Right atrium auricular region (tissue), 2 donors: Measurements from ENCODE around the gene COL8A1. TPM values are rescaled to one million over a fixed set of nuclear protein-coding genes. Genes with fewer than 3 reads are reported as not detected.

Experiments
- DNase-seq: peaks from one replicate; pipeline ENCODE4 v3.0.0-alpha.2; 2019; ENCODE audit warnings: low spot score
- H3K27ac ChIP-seq, 2 donors: fragments of 200-600 bp; sonication (generic); 1 replicate in 1 of 2; 2 replicates in 1 of 2; pipeline ENCODE4 v1.5.1; 2016 to 2019
- H3K27me3 ChIP-seq, 2 donors: fragments of 200-600 bp; sonication (generic); one replicate each; pipeline versions ENCODE4 v1.5.1 to v1.6.0; 2017 to 2019
- H3K36me3 ChIP-seq: fragments of 200-600 bp; sonication (generic); one replicate; pipeline ENCODE4 v1.5.1; 2016
- H3K4me1 ChIP-seq, 2 donors: fragments of 200-600 bp; sonication (generic); one replicate each; pipeline versions ENCODE4 v1.5.1 to v1.6.0; 2017 to 2019
- H3K4me3 ChIP-seq, 2 donors: fragments of 200-600 bp; sonication (generic); 1 replicate in 1 of 2; 2 replicates in 1 of 2; pipeline ENCODE4 v1.5.1; 2017 to 2019; ENCODE audit warnings: mild to moderate bottlenecking in 1 of 2, moderate library complexity in 1 of 2
- H3K9me3 ChIP-seq, 2 donors: fragments of 200-600 bp; sonication (generic); one replicate each; pipeline ENCODE4 v1.5.1; 2019
- total RNA-seq, 2 donors: library from RNA; depleted of rRNA; stranded (reverse); fragments of >200 nt; gene quantifications; one replicate each; pipeline ENCODE4 v1.1.0, GENCODE V29; 2016
- TF ChIP-seq, protein P1 (sequence below), 2 donors: fragments of 200-600 bp; sonication (generic); IDR thresholded peaks; one replicate each; pipeline ENCODE4 v1.5.1; 2019; ENCODE audit warnings: antibody characterized with exemption in 2 of 2

COL8A1 gene
- total RNA-seq, 2 donors from 2014 or later: 43.3 to 53.8 TPM

DNA sequence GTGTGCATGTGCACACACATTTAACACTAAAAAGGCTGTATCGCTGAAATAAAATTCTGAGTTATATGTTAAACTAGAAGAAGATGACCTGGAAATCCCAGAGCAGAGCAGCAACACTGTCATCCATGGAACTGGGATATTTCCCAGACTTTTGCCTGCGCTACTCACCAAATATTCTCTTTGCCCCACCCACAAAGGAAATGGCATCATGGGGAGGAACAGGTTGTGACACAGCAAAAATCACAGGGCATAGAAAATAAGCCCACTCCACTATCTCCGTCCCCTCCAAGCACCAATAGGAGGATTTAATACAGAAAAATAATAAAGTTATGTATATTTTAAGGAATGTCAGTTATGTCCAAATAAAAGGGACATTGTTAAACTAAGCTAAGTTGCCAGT, 71.7 kb downstream of the COL8A1 start:
- TF ChIP-seq, protein P1, sequence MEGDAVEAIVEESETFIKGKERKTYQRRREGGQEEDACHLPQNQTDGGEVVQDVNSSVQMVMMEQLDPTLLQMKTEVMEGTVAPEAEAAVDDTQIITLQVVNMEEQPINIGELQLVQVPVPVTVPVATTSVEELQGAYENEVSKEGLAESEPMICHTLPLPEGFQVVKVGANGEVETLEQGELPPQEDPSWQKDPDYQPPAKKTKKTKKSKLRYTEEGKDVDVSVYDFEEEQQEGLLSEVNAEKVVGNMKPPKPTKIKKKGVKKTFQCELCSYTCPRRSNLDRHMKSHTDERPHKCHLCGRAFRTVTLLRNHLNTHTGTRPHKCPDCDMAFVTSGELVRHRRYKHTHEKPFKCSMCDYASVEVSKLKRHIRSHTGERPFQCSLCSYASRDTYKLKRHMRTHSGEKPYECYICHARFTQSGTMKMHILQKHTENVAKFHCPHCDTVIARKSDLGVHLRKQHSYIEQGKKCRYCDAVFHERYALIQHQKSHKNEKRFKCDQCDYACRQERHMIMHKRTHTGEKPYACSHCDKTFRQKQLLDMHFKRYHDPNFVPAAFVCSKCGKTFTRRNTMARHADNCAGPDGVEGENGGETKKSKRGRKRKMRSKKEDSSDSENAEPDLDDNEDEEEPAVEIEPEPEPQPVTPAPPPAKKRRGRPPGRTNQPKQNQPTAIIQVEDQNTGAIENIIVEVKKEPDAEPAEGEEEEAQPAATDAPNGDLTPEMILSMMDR (IDR thresholded peaks at IDR 0.05): no peak
- Histone ChIP-seq H3K9me3 (no peaks in the 10 kb centered on the region), H3K36me3 (no peaks in the 10 kb centered on the region), H3K27ac (no peak overlapping the region), H3K4me3 (no peak overlapping the region), H3K27me3 (no peaks in the 10 kb centered on the region), H3K4me1 (peaks cover 0 to 13% of the 10 kb centered on the region in 2 donors)
- DNase-seq: no peak

DNA sequence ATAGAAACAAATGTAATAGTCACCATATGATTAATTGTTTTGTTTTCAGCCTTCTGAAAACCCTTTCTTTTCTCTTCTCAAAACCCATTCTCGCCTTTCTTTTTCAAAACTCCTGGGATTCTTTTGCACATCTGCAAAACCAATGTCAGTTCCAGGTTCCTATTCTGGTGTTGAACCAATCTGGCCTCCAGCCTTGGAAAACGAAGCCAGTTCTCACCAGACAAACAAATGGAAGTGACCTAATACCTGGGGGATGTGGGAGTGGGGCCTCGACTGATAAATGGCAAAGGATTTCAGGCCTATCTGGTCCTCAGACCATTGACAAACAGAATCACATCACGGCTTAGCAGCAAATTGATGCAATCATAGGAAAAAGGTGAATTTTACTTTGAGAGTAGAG, 73.0 kb downstream of the COL8A1 start:
- no peak overlapping the region for H3K4me3 ChIP-seq

DNA sequence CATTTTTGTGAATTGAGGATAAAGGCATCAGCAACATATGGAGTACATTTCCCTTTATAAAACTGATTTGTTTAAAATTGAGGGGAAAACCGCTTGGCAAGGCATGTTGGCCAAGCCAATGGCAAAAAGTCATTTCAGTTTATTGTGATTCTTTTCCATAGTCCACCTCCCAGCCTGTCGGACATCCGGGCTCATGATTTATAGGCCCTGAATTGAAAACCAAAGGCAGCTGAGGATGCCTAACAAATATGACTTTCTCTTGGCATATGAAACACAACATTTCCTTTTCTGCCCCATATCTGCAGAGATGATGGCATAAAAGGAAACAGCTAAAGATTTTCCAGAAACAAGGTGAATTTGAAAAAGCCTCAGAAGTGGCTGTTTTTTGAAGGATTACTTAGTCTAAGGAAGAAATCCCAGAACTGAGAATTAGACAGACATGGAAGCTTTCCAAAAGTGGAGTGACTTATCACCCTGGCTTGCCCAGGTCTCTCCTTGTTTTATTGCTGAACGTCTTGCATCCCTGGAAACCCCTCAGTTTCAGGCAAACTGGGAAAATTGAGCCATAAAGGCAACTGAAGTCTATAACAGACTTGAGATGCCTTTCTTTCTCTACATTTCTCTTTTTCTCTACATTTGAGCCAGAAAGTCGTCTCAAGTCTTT, 74.0 kb downstream of the COL8A1 start:
- Histone ChIP-seq H3K9me3 (no peaks in the 10 kb centered on the region), H3K27ac (no peak overlapping the region), H3K36me3 (no peaks in the 10 kb centered on the region), H3K4me3 (no peak overlapping the region), H3K4me1 (peaks cover 0 to 8% of the 10 kb centered on the region in 2 donors), H3K27me3 (no peaks in the 10 kb centered on the region)
- no peak for DNase-seq
- TF ChIP-seq, protein P1 (IDR thresholded peaks at IDR 0.05): no peak

More for the DNA sequence above, 73.0 kb downstream of the COL8A1 start:
- Histone ChIP-seq H3K36me3 (no peaks in the 10 kb centered on the region), H3K9me3 (no peaks in the 10 kb centered on the region), H3K27ac (no peak overlapping the region), H3K27me3 (no peaks in the 10 kb centered on the region), H3K4me1 (peaks cover 0 to 13% of the 10 kb centered on the region in 2 donors)
- DNase-seq: no peak
- TF ChIP-seq, protein P1 (IDR thresholded peaks at IDR 0.05): no peak

DNA sequence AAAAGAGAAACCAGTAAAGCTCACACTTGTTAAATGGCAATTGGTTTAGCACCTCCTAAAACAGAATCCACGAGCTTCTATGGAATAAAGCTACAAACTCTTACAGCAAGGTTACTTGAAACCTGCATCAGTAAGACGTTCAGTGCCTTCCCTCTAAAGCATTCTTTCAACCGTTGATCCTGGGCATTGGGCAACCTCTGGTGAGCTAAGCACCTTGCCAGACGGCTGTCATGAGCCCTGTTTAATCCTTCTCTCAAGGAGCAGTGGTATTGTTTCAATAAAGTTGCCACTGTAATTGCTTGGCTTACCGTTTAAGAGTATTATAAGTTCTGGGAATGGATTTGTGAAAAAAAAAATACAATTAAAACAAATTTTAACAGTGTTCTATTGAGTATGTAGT, 75.0 kb downstream of the COL8A1 start:
- Histone ChIP-seq H3K36me3 (no peaks in the 10 kb centered on the region), H3K4me3 (no peak overlapping the region), H3K9me3 (no peaks in the 10 kb centered on the region), H3K27ac (no peak overlapping the region), H3K4me1 (peaks cover 0 to 5% of the 10 kb centered on the region in 2 donors), H3K27me3 (no peaks in the 10 kb centered on the region)
- TF ChIP-seq, protein P1 (IDR thresholded peaks at IDR 0.05): no peak
- DNase-seq: no peak

DNA sequence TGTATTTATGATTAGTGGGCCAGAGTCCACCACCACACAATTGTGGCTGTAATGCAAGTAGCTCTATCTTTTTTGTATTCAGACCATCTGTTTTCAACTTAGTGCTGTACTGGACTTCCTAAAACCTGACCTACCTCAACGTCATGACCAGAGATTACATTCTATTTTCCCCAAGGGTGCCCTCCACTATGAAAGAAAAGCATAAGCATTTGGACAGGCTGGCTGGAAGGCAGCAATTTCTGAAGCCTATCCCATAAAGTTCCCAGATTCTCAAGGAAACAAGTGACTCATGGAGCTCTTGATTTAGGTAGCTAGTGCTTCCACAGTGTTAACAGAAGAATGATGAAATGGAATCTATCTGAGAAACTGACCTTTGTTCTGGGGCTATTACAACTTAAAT, 75.8 kb downstream of the COL8A1 start:
- no peaks in the 10 kb centered on the region for H3K9me3 ChIP-seq
- H3K27me3 ChIP-seq: no peaks in the 10 kb centered on the region
- H3K27ac ChIP-seq: no peak overlapping the region
- H3K4me1 ChIP-seq: no peaks in the 10 kb centered on the region
- TF ChIP-seq, protein P1 (IDR thresholded peaks at IDR 0.05): no peak
- no peak for DNase-seq
- H3K36me3 ChIP-seq: no peaks in the 10 kb centered on the region
- H3K4me3 ChIP-seq: no peak overlapping the region

DNA sequence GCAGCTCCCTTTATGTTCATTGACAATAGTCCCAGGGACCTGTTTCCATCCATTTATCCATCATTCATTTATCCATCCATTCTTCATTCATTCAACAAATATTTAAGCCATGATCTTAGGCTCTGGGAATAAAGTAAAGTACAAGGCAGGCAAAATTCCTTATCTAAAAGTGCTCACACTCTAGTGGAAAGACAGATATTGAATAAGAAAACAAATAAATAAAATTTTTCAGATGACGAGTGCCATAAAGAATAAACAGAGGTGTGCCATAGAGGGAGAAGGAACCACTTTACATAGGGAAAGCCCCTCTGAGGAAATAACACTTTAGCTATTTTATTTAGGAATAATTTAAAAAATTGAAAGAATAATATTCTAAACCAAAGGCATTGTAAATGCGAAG, 76.2 kb downstream of the COL8A1 start:
- TF ChIP-seq, protein P1 (IDR thresholded peaks at IDR 0.05): no peak

More for the DNA sequence above, 76.2 kb downstream of the COL8A1 start:
- Histone ChIP-seq H3K4me3 (no peak overlapping the region), H3K27me3 (no peaks in the 10 kb centered on the region), H3K27ac (no peak overlapping the region), H3K4me1 (no peaks in the 10 kb centered on the region), H3K9me3 (no peaks in the 10 kb centered on the region), H3K36me3 (no peaks in the 10 kb centered on the region)
- no peak for DNase-seq
